Tibial artery (tissue), 4 donors: ENCODE data around the gene CDC42BPA.

Experiments used
- DNase-seq, 2 donors: peaks; one replicate each; pipeline ENCODE4 v3.0.0-alpha.2; 2019
- H3K27ac ChIP-seq, 2 donors: fragments of 200-600 bp; sonication (generic) in 1 of 2; 1 replicate in 1 of 2; 2 replicates in 1 of 2; pipeline ENCODE4 v1.5.1; 2018 to 2019; ENCODE audit warnings: mild to moderate bottlenecking in 1 of 2
- H3K27me3 ChIP-seq, 2 donors: fragments of 200-600 bp; sonication (generic) in 1 of 2; one replicate each; pipeline versions ENCODE4 v1.5.1 to v1.6.0; 2016 to 2019
- H3K36me3 ChIP-seq, 3 donors: fragments of 200-600 bp; sonication (generic) in 2 of 3; one replicate each; pipeline ENCODE4 v1.5.1; 2016 to 2019; ENCODE audit warnings: mild to moderate bottlenecking in 2 of 3
- H3K4me1 ChIP-seq, 4 donors: fragments of 200-600 bp; sonication (generic) in 2 of 4; 1 replicate in 3 of 4; 2 replicates in 1 of 4; pipeline ENCODE4 v1.5.1; 2016 to 2019
- H3K4me3 ChIP-seq, 2 donors: fragments of 200-600 bp; sonication (generic) in 1 of 2; 1 replicate in 1 of 2; 2 replicates in 1 of 2; pipeline ENCODE4 v1.5.1; 2018 to 2019; ENCODE audit warnings: mild to moderate bottlenecking in 2 of 2
- H3K9me3 ChIP-seq, 3 donors: fragments of 200-600 bp; sonication (generic) in 1 of 3; one replicate each; pipeline ENCODE4 v1.5.1; 2016 to 2019
- CTCF ChIP-seq, 2 experiments: fragments of 200-600 bp in 1 of 2; fragments of 450-650 bp in 1 of 2; IDR thresholded peaks; one replicate each; pipeline ENCODE4 v1.5.1; 2017 to 2019; ENCODE audit warnings: antibody characterized with exemption in 2 of 2, mild to moderate bottlenecking in 1 of 2, moderate library complexity in 1 of 2
- intact Hi-C: fragments of 100-400 bp; cut with DNase I; formaldehyde crosslinking; loops from one replicate; pipeline ENCODE4 v1.15.0; 2023; ENCODE audit warnings: low total_unique reads

CDC42BPA gene

GRCh38 chr1:226987623-226988333 lies 330.5 kb downstream of the CDC42BPA start:
- intact Hi-C loops, result no loop called here
- H3K4me3 ChIP-seq, result no peak overlapping the region
- DNase-seq, result no peak
- H3K36me3 ChIP-seq, result peaks cover 13 to 61% (median 44%) of the 10 kb centered on the region in 3 donors
- H3K27ac ChIP-seq, result peak overlapping the region; percentile 70 to 75
- no peak for TF ChIP-seq CTCF (IDR thresholded peaks at IDR 0.05)
- H3K27me3 ChIP-seq, result no peaks in the 10 kb centered on the region
- no peaks in the 10 kb centered on the region for H3K9me3 ChIP-seq
- H3K4me1 ChIP-seq, result peaks cover 0 to 28% (median 24%) of the 10 kb centered on the region in 4 donors

GRCh38 chr1:226987179-226987536 lies 331.1 kb downstream of the CDC42BPA start:
- intact Hi-C loops, result no loop called here
- Histone ChIP-seq H3K27ac (no peak overlapping the region), H3K27me3 (no peaks in the 10 kb centered on the region), H3K36me3 (peaks cover 18 to 62% (median 47%) of the 10 kb centered on the region in 3 donors), H3K4me3 (no peak overlapping the region), H3K9me3 (no peaks in the 10 kb centered on the region), H3K4me1 (peaks cover 0 to 28% (median 24%) of the 10 kb centered on the region in 4 donors)
- DNase-seq, result no peak
- no peak for TF ChIP-seq CTCF (IDR thresholded peaks at IDR 0.05)

GRCh38 chr1:226986496-226987178 lies 331.7 kb downstream of the CDC42BPA start:
- TF ChIP-seq CTCF (IDR thresholded peaks at IDR 0.05), result no peak
- H3K27ac ChIP-seq, result peak overlapping the region in 1 of 2 donors; percentile 21
- H3K4me1 ChIP-seq, result peaks cover 0 to 28% (median 24%) of the 10 kb centered on the region in 4 donors
- peaks cover 18 to 67% (median 48%) of the 10 kb centered on the region in 3 donors for H3K36me3 ChIP-seq
- no peak for DNase-seq
- H3K4me3 ChIP-seq, result no peak overlapping the region
- no peaks in the 10 kb centered on the region for H3K9me3 ChIP-seq
- intact Hi-C loops, result no loop called here
- H3K27me3 ChIP-seq, result no peaks in the 10 kb centered on the region

GRCh38 chr1:226985839-226986463 lies 332.3 kb downstream of the CDC42BPA start:
- H3K27me3 ChIP-seq, result no peaks in the 10 kb centered on the region
- peak overlapping the region; percentile 8 to 21 for H3K27ac ChIP-seq
- H3K9me3 ChIP-seq, result no peaks in the 10 kb centered on the region
- no peak for DNase-seq
- no peak overlapping the region for H3K4me3 ChIP-seq
- intact Hi-C loops, result no loop called here
- H3K36me3 ChIP-seq, result peaks cover 18 to 70% (median 48%) of the 10 kb centered on the region in 3 donors
- TF ChIP-seq CTCF (IDR thresholded peaks at IDR 0.05), result no peak
- H3K4me1 ChIP-seq, result peaks cover 0 to 28% (median 24%) of the 10 kb centered on the region in 4 donors

GRCh38 chr1:226985239-226985838 lies 333.0 kb downstream of the CDC42BPA start:
- no peak overlapping the region for H3K4me3 ChIP-seq
- intact Hi-C loops, result no loop called here
- DNase-seq, result no peak
- TF ChIP-seq CTCF (IDR thresholded peaks at IDR 0.05), result no peak
- no peaks in the 10 kb centered on the region for H3K9me3 ChIP-seq
- peaks cover 18 to 76% (median 48%) of the 10 kb centered on the region in 3 donors for H3K36me3 ChIP-seq
- H3K27ac ChIP-seq, result peak overlapping the region; percentile 5 to 8
- no peaks in the 10 kb centered on the region for H3K27me3 ChIP-seq
- H3K4me1 ChIP-seq, result peaks cover 0 to 30% (median 19%) of the 10 kb centered on the region in 4 donors
